ENCODE data around the gene PLPPR1. TPM values are rescaled to one million over a fixed set of nuclear protein-coding genes. Genes with fewer than 3 reads are reported as not detected.

The PLPPR1 gene
- total RNA-seq, 1 experiment from 2014 or later, result not detected

GRCh38 chr9:101087426-101087825, 58.9 kb downstream of the PLPPR1 start:
- no TSS peak for BruUV-seq (replicated peaks)
- CTCF ChIA-PET, result no interaction called here
- H3K27me3 ChIP-seq (replicated peaks; ENCODE audit: insufficient read depth, low read depth, low read length, poor library complexity), result no peaks in the 10 kb centered on the region

GRCh38 chr9:101092922-101093321, 64.4 kb downstream of the PLPPR1 start:
- Histone ChIP-seq H3K27ac (ENCODE audit: low read depth, low read length, poor library complexity, severe bottlenecking) (no peak overlapping the region), H3K36me3 (ENCODE audit: insufficient read depth, low read length, poor library complexity, severe bottlenecking) (no peaks in the 10 kb centered on the region), H3K9me3 (ENCODE audit: low read depth, low read length, poor library complexity, severe bottlenecking) (no peaks in the 10 kb centered on the region), H3K27me3 (replicated peaks; ENCODE audit: insufficient read depth, low read depth, low read length, poor library complexity) (no peaks in the 10 kb centered on the region), H3K4me1 (ENCODE audit: insufficient read depth, low read length, poor library complexity, severe bottlenecking) (peaks cover 2% of the 10 kb centered on the region), H3K4me3 (ENCODE audit: low read depth, low read length, poor library complexity, severe bottlenecking) (no peak overlapping the region)
- intact Hi-C loops (cut with micrococcal nuclease; ENCODE audit: unreplicated experiment), result no loop called here
- CTCF ChIA-PET, result no interaction called here
- TF ChIP-seq EZH2 (IDR thresholded peaks at IDR 0.05; ENCODE audit: borderline replicate concordance, low read depth, low read length, poor library complexity, severe bottlenecking) (no peak), CTCF (conservative IDR thresholded peaks at IDR 0.05; ENCODE audit: low read depth, low read length) (no peak)
- BruUV-seq (replicated peaks), result no TSS peak
- POLR2A ChIA-PET (ENCODE audit: low non-redundant PET), result no interaction called here
- DNase-seq (ENCODE audit: low spot score), result no peak

More at GRCh38 chr9:101087426-101087825, 58.9 kb downstream of the PLPPR1 start:
- no peak overlapping the region for H3K4me3 ChIP-seq (ENCODE audit: low read depth, low read length, poor library complexity, severe bottlenecking)
- H3K36me3 ChIP-seq (ENCODE audit: insufficient read depth, low read length, poor library complexity, severe bottlenecking), result no peaks in the 10 kb centered on the region
- intact Hi-C loops (cut with micrococcal nuclease; ENCODE audit: unreplicated experiment), result no loop called here
- DNase-seq (ENCODE audit: low spot score), result peak; percentile 60
- TF ChIP-seq CTCF (conservative IDR thresholded peaks at IDR 0.05; ENCODE audit: low read depth, low read length) (no peak), EZH2 (IDR thresholded peaks at IDR 0.05; ENCODE audit: borderline replicate concordance, low read depth, low read length, poor library complexity, severe bottlenecking) (no peak)
- no peak overlapping the region for H3K27ac ChIP-seq (ENCODE audit: low read depth, low read length, poor library complexity, severe bottlenecking)
- POLR2A ChIA-PET (ENCODE audit: low non-redundant PET), result no interaction called here
- H3K9me3 ChIP-seq (ENCODE audit: low read depth, low read length, poor library complexity, severe bottlenecking), result no peaks in the 10 kb centered on the region
- H3K4me1 ChIP-seq (ENCODE audit: insufficient read depth, low read length, poor library complexity, severe bottlenecking), result peaks cover 11% of the 10 kb centered on the region

GRCh38 chr9:101093620-101094019, 65.1 kb downstream of the PLPPR1 start:
- TF ChIP-seq CTCF (conservative IDR thresholded peaks at IDR 0.05; ENCODE audit: low read depth, low read length), result no peak
- no peak for TF ChIP-seq EZH2 (IDR thresholded peaks at IDR 0.05; ENCODE audit: borderline replicate concordance, low read depth, low read length, poor library complexity, severe bottlenecking)
- CTCF ChIA-PET, result no interaction called here

More at GRCh38 chr9:101093620-101094019, 65.1 kb downstream of the PLPPR1 start:
- intact Hi-C loops (cut with micrococcal nuclease; ENCODE audit: unreplicated experiment), result no loop called here
- Histone ChIP-seq H3K4me3 (ENCODE audit: low read depth, low read length, poor library complexity, severe bottlenecking) (no peak overlapping the region), H3K36me3 (ENCODE audit: insufficient read depth, low read length, poor library complexity, severe bottlenecking) (no peaks in the 10 kb centered on the region), H3K4me1 (ENCODE audit: insufficient read depth, low read length, poor library complexity, severe bottlenecking) (no peaks in the 10 kb centered on the region), H3K27ac (ENCODE audit: low read depth, low read length, poor library complexity, severe bottlenecking) (no peak overlapping the region), H3K9me3 (ENCODE audit: low read depth, low read length, poor library complexity, severe bottlenecking) (no peaks in the 10 kb centered on the region), H3K27me3 (replicated peaks; ENCODE audit: insufficient read depth, low read depth, low read length, poor library complexity) (no peaks in the 10 kb centered on the region)
- no peak for DNase-seq (ENCODE audit: low spot score)
- BruUV-seq (replicated peaks), result no TSS peak
- POLR2A ChIA-PET (ENCODE audit: low non-redundant PET), result no interaction called here
